22Rv1 (cell line): ENCODE results near the gene SLC12A4.

ENCODE experiments used
- H3K27ac ChIP-seq: fragments of 450-650 bp; 2 replicates; pipeline ENCODE4 v1.5.1; 2017
- CTCF ChIP-seq: fragments of 450-650 bp; IDR thresholded peaks from 2 replicates; pipeline ENCODE4 v1.5.1; 2017; ENCODE audit warnings: mild to moderate bottlenecking
- ZFX ChIP-seq: fragments of 450-650 bp; IDR thresholded peaks from 2 replicates; pipeline ENCODE4 v1.6.1; 2017; ENCODE audit warnings: antibody characterized with exemption, borderline replicate concordance

The SLC12A4 gene

GRCh38 chr16:67986949-67987348 is 18.5 kb upstream of the SLC12A4 start:
- no peak overlapping the region for H3K27ac ChIP-seq
- no peak for TF ChIP-seq CTCF
- TF ChIP-seq ZFX = no peak

- TF ChIP-seq CTCF (no peak), ZFX (no peak)
- peak overlapping the region; percentile 69 for H3K27ac ChIP-seq
Observed at GRCh38 chr16:67982011-67982696, 13.7 kb upstream of the SLC12A4 start.

DNA sequence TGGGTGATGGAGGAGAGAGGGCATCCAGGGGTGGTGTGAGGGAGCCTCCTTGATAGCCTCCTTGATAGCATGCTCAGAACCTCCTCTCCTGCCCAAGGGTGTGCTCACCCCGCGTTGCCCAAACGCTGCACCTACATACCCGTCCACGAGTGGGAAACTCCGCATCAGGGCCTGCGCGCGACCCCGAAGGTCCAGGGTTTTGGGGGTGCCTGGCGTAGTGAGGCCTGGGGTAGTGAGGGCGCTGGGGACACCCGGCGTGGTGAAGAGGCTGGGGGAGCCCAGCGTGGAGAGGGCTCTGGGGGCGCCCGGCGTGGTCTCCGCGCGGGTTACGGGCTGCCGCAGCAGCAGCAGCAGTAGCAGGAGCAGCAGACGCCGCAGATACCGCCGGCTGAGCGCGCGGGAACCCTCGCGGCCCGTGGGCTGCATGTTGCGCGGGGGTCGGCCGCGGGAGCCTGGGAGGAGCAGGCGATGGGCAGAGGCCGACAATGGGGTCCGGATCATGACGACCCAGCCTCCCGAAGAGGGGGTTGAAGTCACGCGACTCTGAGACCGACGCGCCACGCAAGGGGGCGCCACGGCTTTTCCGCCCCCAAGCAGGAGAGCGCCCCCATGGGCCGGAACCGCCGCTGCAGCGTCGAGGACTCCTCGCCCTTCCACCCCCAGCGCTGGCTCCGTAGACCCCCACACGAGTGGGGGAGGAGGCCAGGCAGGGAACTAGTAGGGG is 11.7 kb upstream of the SLC12A4 start, which contains the start of gene DPEP3:
Gene DPEP3, minus strand, starts transcription at position 545 of the 724 bp plus-strand sequence. Its CDS starts 119 bp downstream, at position 426.
- TF ChIP-seq ZFX (no peak), CTCF (peak; percentile 80)
- no peak within 1 kb of the TSS for H3K27ac ChIP-seq

DNA sequence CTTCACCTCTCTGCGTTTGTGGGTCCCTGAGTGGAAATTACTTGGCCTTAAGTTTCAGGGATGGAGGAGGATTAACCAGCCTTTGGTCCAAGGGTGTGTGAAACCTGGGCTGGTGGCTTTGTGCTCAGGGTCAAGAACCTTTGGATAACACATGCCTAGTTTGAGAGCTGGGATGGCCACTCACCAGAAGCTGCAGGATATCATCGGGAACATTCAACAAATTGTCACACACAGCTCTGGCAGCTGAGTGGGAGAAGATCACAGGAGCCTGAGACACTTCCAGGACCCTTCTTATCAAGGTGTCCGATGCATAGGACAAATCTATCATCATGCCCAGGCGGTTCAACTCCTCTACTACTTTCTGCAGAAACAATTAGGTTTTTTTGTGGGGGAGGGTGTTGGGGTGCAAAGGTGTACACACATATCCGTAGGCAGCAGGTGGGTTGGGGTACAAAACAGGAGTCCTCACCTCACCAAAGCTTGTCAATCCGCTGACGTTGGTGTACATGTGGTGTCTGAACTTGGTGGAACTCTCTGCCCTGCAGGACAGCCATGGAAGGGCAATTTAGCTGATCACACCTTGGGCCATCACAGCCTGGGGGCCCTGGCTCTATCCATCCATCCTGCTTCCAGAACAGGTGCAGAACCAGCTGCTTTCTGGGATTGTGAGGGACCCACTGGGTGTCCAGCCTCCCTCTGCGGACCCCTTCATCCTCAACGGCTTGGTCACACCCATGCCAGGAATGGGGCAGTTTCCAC is 9.2 kb upstream of the SLC12A4 start:
- H3K27ac ChIP-seq = no peak overlapping the region
- no peak for TF ChIP-seq CTCF

- no peak for TF ChIP-seq CTCF
- TF ChIP-seq ZFX = no peak
- no peak overlapping the region for H3K27ac ChIP-seq
Observed at GRCh38 chr16:67977005-67977404, 8.6 kb upstream of the SLC12A4 start.

DNA sequence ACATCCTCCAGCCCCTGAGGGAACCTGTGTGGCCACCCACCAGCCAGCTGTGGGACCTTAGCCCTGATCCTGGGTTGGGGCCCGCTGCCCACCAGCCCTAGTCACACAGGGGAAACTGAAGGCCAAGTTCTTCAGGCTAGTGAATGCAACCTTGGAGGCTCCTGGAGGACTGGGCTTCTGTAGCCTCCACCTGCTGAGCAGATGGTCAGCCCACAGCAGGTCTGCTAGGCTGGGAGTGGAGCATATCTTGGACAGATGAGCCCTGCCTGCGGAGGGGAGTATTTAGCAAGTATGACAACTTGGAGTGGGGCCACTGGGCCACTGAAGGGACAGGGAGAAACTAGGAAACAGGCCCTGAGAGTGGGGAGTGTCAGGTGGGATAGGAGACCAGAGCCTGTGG is 7.8 kb upstream of the SLC12A4 start:
- TF ChIP-seq ZFX = no peak
- no peak for TF ChIP-seq CTCF
- no peak overlapping the region for H3K27ac ChIP-seq
